ENCODE results near the gene THOC5.

THOC5 gene

DNA sequence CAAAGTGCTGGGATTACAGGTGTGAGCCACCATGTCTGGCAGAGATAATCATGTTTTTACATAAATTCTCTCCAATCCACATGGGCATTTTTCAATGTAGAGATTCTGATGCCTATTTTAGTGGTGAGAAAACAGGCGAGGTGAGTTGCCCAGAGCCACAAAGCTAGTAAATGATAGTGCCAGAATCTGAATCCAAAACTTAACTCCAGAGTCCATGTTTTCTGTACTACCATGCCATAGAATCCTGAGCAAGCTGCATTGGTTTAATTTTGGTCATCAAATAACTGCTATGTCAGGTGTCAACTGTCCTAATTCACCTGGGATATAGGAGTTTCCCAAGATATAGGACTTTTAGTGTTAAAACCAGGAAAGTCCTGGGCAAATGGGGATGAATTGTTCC, 59.9 kb downstream of the THOC5 start:
- Histone ChIP-seq H3K27ac (ENCODE audit: extremely low read depth, low read depth, low read length) (no peak overlapping the region), H3K4me1 (ENCODE audit: control insufficient read depth, insufficient read depth, low read length) (no peaks in the 10 kb centered on the region), H3K9me3 (ENCODE audit: control insufficient read depth, insufficient read depth, low read depth, low read length) (no peaks in the 10 kb centered on the region), H3K4me3 (ENCODE audit: low read depth, low read length) (no peak overlapping the region), H3K36me3 (ENCODE audit: control insufficient read depth in 2 of 2, insufficient read depth in 1 of 2, low read length in 2 of 2) (peaks cover 0 to 5% of the 10 kb centered on the region in 2 experiments; a peak in 2 of 3 replicates)
- ChIA-PET POLR2A (no interaction called here), CTCF (interaction anchor here (1.3 kb wide), 1 partner anchor 12 kb away, joined by 3 read pairs; no protein-coding TSS in a partner anchor)
- TF ChIP-seq, protein P1, sequence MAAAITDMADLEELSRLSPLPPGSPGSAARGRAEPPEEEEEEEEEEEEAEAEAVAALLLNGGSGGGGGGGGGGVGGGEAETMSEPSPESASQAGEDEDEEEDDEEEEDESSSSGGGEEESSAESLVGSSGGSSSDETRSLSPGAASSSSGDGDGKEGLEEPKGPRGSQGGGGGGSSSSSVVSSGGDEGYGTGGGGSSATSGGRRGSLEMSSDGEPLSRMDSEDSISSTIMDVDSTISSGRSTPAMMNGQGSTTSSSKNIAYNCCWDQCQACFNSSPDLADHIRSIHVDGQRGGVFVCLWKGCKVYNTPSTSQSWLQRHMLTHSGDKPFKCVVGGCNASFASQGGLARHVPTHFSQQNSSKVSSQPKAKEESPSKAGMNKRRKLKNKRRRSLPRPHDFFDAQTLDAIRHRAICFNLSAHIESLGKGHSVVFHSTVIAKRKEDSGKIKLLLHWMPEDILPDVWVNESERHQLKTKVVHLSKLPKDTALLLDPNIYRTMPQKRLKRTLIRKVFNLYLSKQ (tag by site-specific recombination; IDR thresholded peaks at IDR 0.05; ENCODE audit: borderline replicate concordance): no peak
- TF ChIP-seq HOXA7 (CRISPR knock-in tag; IDR thresholded peaks at IDR 0.05; ENCODE audit: borderline replicate concordance): no peak
- TF ChIP-seq, protein P2, sequence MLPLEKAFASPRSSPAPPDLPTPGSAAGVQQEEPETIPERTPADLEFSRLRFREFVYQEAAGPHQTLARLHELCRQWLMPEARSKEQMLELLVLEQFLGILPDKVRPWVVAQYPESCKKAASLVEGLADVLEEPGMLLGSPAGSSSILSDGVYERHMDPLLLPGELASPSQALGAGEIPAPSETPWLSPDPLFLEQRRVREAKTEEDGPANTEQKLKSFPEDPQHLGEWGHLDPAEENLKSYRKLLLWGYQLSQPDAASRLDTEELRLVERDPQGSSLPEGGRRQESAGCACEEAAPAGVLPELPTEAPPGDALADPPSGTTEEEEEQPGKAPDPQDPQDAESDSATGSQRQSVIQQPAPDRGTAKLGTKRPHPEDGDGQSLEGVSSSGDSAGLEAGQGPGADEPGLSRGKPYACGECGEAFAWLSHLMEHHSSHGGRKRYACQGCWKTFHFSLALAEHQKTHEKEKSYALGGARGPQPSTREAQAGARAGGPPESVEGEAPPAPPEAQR (tag by site-specific recombination; IDR thresholded peaks at IDR 0.05): no peak
- TF ChIP-seq, protein P3, sequence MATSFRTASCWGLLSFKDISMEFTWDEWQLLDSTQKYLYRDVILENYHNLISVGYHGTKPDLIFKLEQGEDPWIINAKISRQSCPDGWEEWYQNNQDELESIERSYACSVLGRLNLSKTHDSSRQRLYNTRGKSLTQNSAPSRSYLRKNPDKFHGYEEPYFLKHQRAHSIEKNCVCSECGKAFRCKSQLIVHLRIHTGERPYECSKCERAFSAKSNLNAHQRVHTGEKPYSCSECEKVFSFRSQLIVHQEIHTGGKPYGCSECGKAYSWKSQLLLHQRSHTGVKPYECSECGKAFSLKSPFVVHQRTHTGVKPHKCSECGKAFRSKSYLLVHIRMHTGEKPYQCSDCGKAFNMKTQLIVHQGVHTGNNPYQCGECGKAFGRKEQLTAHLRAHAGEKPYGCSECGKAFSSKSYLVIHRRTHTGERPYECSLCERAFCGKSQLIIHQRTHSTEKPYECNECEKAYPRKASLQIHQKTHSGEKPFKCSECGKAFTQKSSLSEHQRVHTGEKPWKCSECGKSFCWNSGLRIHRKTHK (tag by site-specific recombination; IDR thresholded peaks at IDR 0.05): no peak
- TF ChIP-seq, protein P4, sequence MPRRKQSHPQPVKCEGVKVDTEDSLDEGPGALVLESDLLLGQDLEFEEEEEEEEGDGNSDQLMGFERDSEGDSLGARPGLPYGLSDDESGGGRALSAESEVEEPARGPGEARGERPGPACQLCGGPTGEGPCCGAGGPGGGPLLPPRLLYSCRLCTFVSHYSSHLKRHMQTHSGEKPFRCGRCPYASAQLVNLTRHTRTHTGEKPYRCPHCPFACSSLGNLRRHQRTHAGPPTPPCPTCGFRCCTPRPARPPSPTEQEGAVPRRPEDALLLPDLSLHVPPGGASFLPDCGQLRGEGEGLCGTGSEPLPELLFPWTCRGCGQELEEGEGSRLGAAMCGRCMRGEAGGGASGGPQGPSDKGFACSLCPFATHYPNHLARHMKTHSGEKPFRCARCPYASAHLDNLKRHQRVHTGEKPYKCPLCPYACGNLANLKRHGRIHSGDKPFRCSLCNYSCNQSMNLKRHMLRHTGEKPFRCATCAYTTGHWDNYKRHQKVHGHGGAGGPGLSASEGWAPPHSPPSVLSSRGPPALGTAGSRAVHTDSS (tag by site-specific recombination; IDR thresholded peaks at IDR 0.05): no peak

- POLR2A ChIA-PET: no interaction called here
- Histone ChIP-seq H3K36me3 (ENCODE audit: control insufficient read depth in 2 of 2, insufficient read depth in 1 of 2, low read length in 2 of 2) (peaks cover 0 to 5% of the 10 kb centered on the region in 2 experiments; a peak in 1 of 3 replicates), H3K4me1 (ENCODE audit: control insufficient read depth, insufficient read depth, low read length) (no peaks in the 10 kb centered on the region), H3K27ac (ENCODE audit: extremely low read depth, low read depth, low read length) (no peak overlapping the region), H3K9me3 (ENCODE audit: control insufficient read depth, insufficient read depth, low read depth, low read length) (no peaks in the 10 kb centered on the region), H3K4me3 (ENCODE audit: low read depth, low read length) (no peak overlapping the region)
- CTCF ChIA-PET: interaction anchor here (0.8 kb wide), 1 partner anchor 22 kb away, joined by 3 read pairs; no protein-coding TSS in a partner anchor
- TF ChIP-seq, protein P5, sequence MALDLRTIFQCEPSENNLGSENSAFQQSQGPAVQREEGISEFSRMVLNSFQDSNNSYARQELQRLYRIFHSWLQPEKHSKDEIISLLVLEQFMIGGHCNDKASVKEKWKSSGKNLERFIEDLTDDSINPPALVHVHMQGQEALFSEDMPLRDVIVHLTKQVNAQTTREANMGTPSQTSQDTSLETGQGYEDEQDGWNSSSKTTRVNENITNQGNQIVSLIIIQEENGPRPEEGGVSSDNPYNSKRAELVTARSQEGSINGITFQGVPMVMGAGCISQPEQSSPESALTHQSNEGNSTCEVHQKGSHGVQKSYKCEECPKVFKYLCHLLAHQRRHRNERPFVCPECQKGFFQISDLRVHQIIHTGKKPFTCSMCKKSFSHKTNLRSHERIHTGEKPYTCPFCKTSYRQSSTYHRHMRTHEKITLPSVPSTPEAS (tag by site-specific recombination; IDR thresholded peaks at IDR 0.05): no peak
- TF ChIP-seq ZNF843 (tag by site-specific recombination; IDR thresholded peaks at IDR 0.05): no peak
- TF ChIP-seq ZNF423 (tag by site-specific recombination; IDR thresholded peaks at IDR 0.05): no peak
- TF ChIP-seq, protein P3 (tag by site-specific recombination; IDR thresholded peaks at IDR 0.05): no peak
- TF ChIP-seq KLF17 (tag by site-specific recombination; IDR thresholded peaks at IDR 0.05): no peak
- TF ChIP-seq ZNF837 (tag by site-specific recombination; IDR thresholded peaks at IDR 0.05): no peak
- no peak for TF ChIP-seq KLF7 (tag by site-specific recombination; IDR thresholded peaks at IDR 0.05; ENCODE audit: borderline replicate concordance)
- TF ChIP-seq ZNF292 (tag by site-specific recombination; IDR thresholded peaks at IDR 0.05; ENCODE audit: borderline replicate concordance, low read depth): no peak
- TF ChIP-seq ZNF391 (tag by site-specific recombination; IDR thresholded peaks at IDR 0.05; ENCODE audit: borderline replicate concordance, low read depth): no peak
- TF ChIP-seq REST (tag by site-specific recombination; IDR thresholded peaks at IDR 0.05): no peak
- TF ChIP-seq, protein P6, sequence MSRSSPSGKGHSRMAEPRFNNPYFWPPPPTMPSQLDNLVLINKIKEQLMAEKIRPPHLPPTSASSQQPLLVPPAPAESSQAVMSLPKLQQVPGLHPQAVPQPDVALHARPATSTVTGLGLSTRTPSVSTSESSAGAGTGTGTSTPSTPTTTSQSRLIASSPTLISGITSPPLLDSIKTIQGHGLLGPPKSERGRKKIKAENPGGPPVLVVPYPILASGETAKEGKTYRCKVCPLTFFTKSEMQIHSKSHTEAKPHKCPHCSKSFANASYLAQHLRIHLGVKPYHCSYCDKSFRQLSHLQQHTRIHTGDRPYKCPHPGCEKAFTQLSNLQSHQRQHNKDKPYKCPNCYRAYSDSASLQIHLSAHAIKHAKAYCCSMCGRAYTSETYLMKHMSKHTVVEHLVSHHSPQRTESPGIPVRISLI (tag by site-specific recombination; IDR thresholded peaks at IDR 0.05): no peak
- TF ChIP-seq MEIS1 (CRISPR knock-in tag; IDR thresholded peaks at IDR 0.05; ENCODE audit: borderline replicate concordance): no peak
- TF ChIP-seq ZNF530 (tag by site-specific recombination; IDR thresholded peaks at IDR 0.05; ENCODE audit: low read depth): no peak
- TF ChIP-seq ZNF266 (tag by site-specific recombination; IDR thresholded peaks at IDR 0.05; ENCODE audit: low read depth): no peak
These were observed 62.5 kb downstream of the THOC5 start for GRCh38 chr22:29491012-29491411.

Measured in HEK293 (cell line).